ENCODE measurements around the gene KCNJ16. TPM values are rescaled to one million over a fixed set of nuclear protein-coding genes. Genes with fewer than 3 reads are reported as not detected.

The KCNJ16 gene
- total and polyA plus RNA-seq, 2 experiments from 2014 or later: not detected

GRCh38 chr17:70173681-70174080 is 98.7 kb downstream of the KCNJ16 start:
- Histone ChIP-seq H3K27me3 (peaks cover 57% of the 10 kb centered on the region), H3K4me3 (no peak overlapping the region), H3K36me3 (no peaks in the 10 kb centered on the region), H3K9me3 (ENCODE audit: low read depth) (no peaks in the 10 kb centered on the region), H3K27ac (no peak overlapping the region), H3K4me1 (ENCODE audit: low read depth) (no peaks in the 10 kb centered on the region)
- DNase-seq (ENCODE audit: low read depth in 1 of 2, low spot score in 1 of 2): peak in 1 of 2 donors; percentile 4
- TF ChIP-seq, protein P1, sequence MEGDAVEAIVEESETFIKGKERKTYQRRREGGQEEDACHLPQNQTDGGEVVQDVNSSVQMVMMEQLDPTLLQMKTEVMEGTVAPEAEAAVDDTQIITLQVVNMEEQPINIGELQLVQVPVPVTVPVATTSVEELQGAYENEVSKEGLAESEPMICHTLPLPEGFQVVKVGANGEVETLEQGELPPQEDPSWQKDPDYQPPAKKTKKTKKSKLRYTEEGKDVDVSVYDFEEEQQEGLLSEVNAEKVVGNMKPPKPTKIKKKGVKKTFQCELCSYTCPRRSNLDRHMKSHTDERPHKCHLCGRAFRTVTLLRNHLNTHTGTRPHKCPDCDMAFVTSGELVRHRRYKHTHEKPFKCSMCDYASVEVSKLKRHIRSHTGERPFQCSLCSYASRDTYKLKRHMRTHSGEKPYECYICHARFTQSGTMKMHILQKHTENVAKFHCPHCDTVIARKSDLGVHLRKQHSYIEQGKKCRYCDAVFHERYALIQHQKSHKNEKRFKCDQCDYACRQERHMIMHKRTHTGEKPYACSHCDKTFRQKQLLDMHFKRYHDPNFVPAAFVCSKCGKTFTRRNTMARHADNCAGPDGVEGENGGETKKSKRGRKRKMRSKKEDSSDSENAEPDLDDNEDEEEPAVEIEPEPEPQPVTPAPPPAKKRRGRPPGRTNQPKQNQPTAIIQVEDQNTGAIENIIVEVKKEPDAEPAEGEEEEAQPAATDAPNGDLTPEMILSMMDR (IDR thresholded peaks at IDR 0.05; ENCODE audit: low read depth, low read length): no peak

DNA sequence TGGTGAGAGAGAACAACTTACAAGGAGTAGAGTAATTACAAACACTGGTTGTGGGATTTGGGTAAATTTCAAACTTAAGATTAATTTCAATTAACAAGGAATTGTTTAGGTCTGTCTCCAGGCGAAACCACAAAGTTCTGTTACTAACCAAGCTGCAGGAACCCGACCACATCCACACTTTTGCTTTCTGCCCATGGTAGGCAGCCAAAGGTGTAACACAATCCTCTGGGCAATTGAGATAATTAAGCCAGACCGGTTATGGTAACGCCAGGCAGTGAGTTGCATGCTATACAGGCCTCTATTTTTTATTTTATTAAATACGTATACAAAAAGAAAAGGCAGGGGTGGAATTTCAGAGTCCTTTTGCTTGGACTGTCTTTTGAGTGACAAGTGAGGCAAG is 106.4 kb downstream of the KCNJ16 start:
- no peak overlapping the region for H3K4me3 ChIP-seq
- H3K27me3 ChIP-seq: peaks cover 26% of the 10 kb centered on the region
- TF ChIP-seq, protein P1 (IDR thresholded peaks at IDR 0.05; ENCODE audit: low read depth, low read length): no peak
- no peak for DNase-seq (ENCODE audit: low read depth in 1 of 2, low spot score in 1 of 2)
- no peaks in the 10 kb centered on the region for H3K4me1 ChIP-seq (ENCODE audit: low read depth)
- no peaks in the 10 kb centered on the region for H3K36me3 ChIP-seq
- H3K27ac ChIP-seq: no peak overlapping the region
- H3K9me3 ChIP-seq (ENCODE audit: low read depth): no peaks in the 10 kb centered on the region

DNA sequence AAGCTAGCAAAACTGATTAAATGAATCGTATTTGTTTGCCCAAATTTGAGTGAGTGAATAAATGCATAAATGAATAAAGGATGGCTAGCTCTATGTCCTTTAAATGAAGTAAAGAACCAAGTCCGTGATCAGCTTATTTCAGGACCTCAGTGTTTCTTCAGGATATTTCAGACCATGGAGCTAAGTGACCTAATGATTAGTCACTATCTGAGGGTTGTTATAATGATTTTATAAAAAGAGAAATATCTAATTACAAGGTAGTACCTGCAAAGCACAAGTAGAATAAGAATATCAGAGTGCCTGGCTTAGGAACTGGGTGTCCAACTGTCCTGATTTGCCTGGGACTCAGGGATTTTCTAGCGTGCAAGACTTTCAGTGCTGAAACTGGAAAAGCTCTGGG is 106.8 kb downstream of the KCNJ16 start:
- no peaks in the 10 kb centered on the region for H3K36me3 ChIP-seq
- no peaks in the 10 kb centered on the region for H3K4me1 ChIP-seq (ENCODE audit: low read depth)
- peaks cover 30% of the 10 kb centered on the region for H3K27me3 ChIP-seq
- no peak for DNase-seq (ENCODE audit: low read depth in 1 of 2, low spot score in 1 of 2)
- TF ChIP-seq, protein P1 (IDR thresholded peaks at IDR 0.05; ENCODE audit: low read depth, low read length): no peak
- H3K4me3 ChIP-seq: no peak overlapping the region
- H3K27ac ChIP-seq: no peak overlapping the region
- H3K9me3 ChIP-seq (ENCODE audit: low read depth): no peaks in the 10 kb centered on the region

- TF ChIP-seq, protein P1 (IDR thresholded peaks at IDR 0.05; ENCODE audit: low read depth, low read length): no peak
- Histone ChIP-seq H3K36me3 (no peaks in the 10 kb centered on the region), H3K4me3 (no peak overlapping the region), H3K27me3 (peaks cover 29% of the 10 kb centered on the region), H3K9me3 (ENCODE audit: low read depth) (no peaks in the 10 kb centered on the region), H3K27ac (no peak overlapping the region), H3K4me1 (ENCODE audit: low read depth) (no peaks in the 10 kb centered on the region)
- DNase-seq (ENCODE audit: low read depth in 1 of 2, low spot score in 1 of 2): no peak
Measured at GRCh38 chr17:70183508-70183907, 108.5 kb downstream of the KCNJ16 start.

DNA sequence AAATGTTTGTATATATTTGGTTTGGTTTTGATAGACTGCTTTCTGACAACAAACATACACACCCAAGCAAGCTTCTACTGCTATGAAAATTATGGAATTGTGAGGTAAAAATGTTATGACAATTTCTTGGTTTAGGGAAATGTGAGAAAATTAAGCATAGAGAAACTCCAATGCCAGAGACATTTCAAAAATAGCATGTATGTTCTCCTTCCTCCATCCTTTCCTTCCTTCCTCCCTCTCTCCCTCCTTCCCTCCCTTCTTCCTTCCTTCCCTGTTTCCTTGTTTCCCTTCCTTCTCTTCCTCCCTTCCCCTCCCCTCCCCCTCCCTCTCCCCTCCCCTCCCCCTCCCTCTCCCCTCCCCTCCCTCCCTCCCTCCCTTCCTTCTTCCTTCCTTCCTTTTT is 109.2 kb downstream of the KCNJ16 start:
- no peak overlapping the region for H3K4me3 ChIP-seq
- DNase-seq (ENCODE audit: low read depth in 1 of 2, low spot score in 1 of 2): no peak
- H3K9me3 ChIP-seq (ENCODE audit: low read depth): no peaks in the 10 kb centered on the region
- no peak overlapping the region for H3K27ac ChIP-seq
- H3K27me3 ChIP-seq: peaks cover 29% of the 10 kb centered on the region
- H3K36me3 ChIP-seq: no peaks in the 10 kb centered on the region
- TF ChIP-seq, protein P1 (IDR thresholded peaks at IDR 0.05; ENCODE audit: low read depth, low read length): no peak
- H3K4me1 ChIP-seq (ENCODE audit: low read depth): no peaks in the 10 kb centered on the region

DNA sequence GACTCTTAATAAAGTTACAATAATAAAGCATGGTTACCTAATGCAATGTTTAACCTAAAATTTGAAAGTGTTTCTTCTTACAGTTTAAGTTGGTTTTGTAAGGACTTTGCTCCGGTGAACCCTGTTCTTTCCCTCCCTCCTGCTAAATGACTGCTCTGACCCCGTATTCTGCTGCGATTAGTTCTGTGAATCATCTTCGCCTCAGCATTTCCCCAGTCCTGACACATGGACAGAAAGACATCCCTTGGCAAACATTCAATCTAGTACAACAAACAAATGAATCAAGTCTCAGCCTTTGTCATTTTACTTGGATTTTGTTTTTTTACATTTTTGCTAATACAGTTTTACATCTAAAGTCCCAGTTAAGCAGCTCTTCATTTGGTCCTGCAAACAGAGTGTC is 109.7 kb downstream of the KCNJ16 start:
- TF ChIP-seq, protein P1 (IDR thresholded peaks at IDR 0.05; ENCODE audit: low read depth, low read length): no peak
- H3K27me3 ChIP-seq: peaks cover 29% of the 10 kb centered on the region
- H3K27ac ChIP-seq: no peak overlapping the region
- H3K4me3 ChIP-seq: no peak overlapping the region
- no peaks in the 10 kb centered on the region for H3K4me1 ChIP-seq (ENCODE audit: low read depth)
- H3K9me3 ChIP-seq (ENCODE audit: low read depth): no peaks in the 10 kb centered on the region
- no peaks in the 10 kb centered on the region for H3K36me3 ChIP-seq
- peak in 1 of 2 donors; percentile 36 for DNase-seq (ENCODE audit: low read depth in 1 of 2, low spot score in 1 of 2)

Data from cardiac muscle cell (in vitro differentiated cells and primary cell).